H1 (cell line): ENCODE data around the gene VPS37D.
"Not testable (repeated sequence)": the region's sequence is repeated elsewhere in the genome, so short reads cannot be mapped to it uniquely, and the experiment has no call there.

ENCODE experiments used
- CBX5 ChIP-seq: fragments of 300-800, 300-1000 bp; sonication (generic); IDR thresholded peaks from 2 replicates; pipeline ENCODE4 v1.7.1; 2016; ENCODE audit warnings: antibody characterized with exemption, low read length, low read depth
- CTCF ChIP-seq, 3 experiments: IDR thresholded peaks; 1 replicate in 2 of 3; 2 replicates in 1 of 3; pipeline versions ENCODE4 v1.5.1 to v1.6.1; 2011; ENCODE audit warnings: low read length in 3 of 3, mild to moderate bottlenecking in 3 of 3, inconsistent platforms in 2 of 3, low read depth in 1 of 3, moderate library complexity in 1 of 3; ENCODE audit not compliant: insufficient read depth in 1 of 3; ENCODE audit errors: control extremely low read depth in 1 of 3
- E2F6 ChIP-seq: IDR thresholded peaks from 2 replicates; pipeline ENCODE4 v1.6.1; 2012; ENCODE audit warnings: inconsistent platforms
- EP300 ChIP-seq, 2 experiments: IDR thresholded peaks; 1 replicate in 1 of 2; 2 replicates in 1 of 2; pipeline ENCODE4 v1.6.1; 2011 to 2012; ENCODE audit warnings: low read depth in 2 of 2, low read length in 2 of 2, mild to moderate bottlenecking in 2 of 2, borderline replicate concordance in 1 of 2, inconsistent platforms in 1 of 2, moderate library complexity in 1 of 2
- JUND ChIP-seq: IDR thresholded peaks from 2 replicates; pipeline ENCODE4 v1.6.1; 2011; ENCODE audit warnings: mild to moderate bottlenecking, improper control_type of control experiment, low read length
- POLR2A ChIP-seq, 2 experiments: IDR thresholded peaks; 1 replicate in 1 of 2; 2 replicates in 1 of 2; pipeline ENCODE4 v1.6.1; 2011; ENCODE audit warnings: low read depth in 2 of 2, low read length in 2 of 2, mild to moderate bottlenecking in 2 of 2; ENCODE audit errors: control extremely low read depth in 1 of 2
- SAP30 ChIP-seq: fragments of 300-600 bp; sonication (generic); IDR thresholded peaks from 2 replicates; pipeline ENCODE4 v1.7.1; 2012; ENCODE audit warnings: low read length, moderate library complexity, mild to moderate bottlenecking, inconsistent platforms; ENCODE audit not compliant: insufficient read depth, insufficient replicate concordance
- USF2 ChIP-seq: IDR thresholded peaks from 2 replicates; pipeline ENCODE4 v1.6.1; 2011; ENCODE audit warnings: low read length, improper control_type of control experiment
- YY1 ChIP-seq: IDR thresholded peaks from 2 replicates; pipeline ENCODE4 v1.6.1; 2011; ENCODE audit warnings: low read depth, mild to moderate bottlenecking, low read length
- TF ChIP-seq, protein P1 (sequence below): IDR thresholded peaks from 2 replicates; pipeline ENCODE4 v1.6.1; 2012; ENCODE audit warnings: inconsistent platforms

DNA sequence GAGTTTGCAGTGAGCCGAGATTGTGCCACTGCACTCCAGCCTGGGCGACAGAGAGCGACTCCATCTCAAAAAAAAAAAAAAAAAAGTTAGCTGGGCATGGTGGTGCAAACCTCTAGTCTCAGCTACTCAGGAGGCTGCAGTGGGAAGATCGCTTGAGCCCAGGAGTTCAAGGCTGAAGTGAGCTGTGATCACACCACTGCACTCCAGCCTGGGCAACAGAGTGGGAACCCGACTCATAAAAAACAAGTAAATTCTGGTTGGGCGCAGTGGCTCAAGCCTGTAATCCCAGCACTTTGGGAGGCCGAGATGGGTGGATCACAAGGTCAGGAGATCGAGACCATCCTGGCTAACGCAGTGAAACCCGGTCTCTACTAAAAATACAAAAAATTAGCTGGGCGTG lies 48.2 kb upstream of the VPS37D start:
- TF ChIP-seq CTCF (IDR thresholded peaks at IDR 0.05; ENCODE audit: control extremely low read depth in 1 of 3, insufficient read depth in 1 of 3, low read depth in 1 of 3, low read length in 3 of 3); YY1; SAP30; EP300 (IDR thresholded peaks at IDR 0.05; ENCODE audit: borderline replicate concordance in 1 of 2, low read depth in 2 of 2, low read length in 2 of 2); E2F6; CBX5; USF2; POLR2A (IDR thresholded peaks at IDR 0.05; ENCODE audit: control extremely low read depth in 1 of 2, low read depth in 2 of 2, low read length in 2 of 2); JUND: not testable (repeated sequence)
- TF ChIP-seq, protein P1, sequence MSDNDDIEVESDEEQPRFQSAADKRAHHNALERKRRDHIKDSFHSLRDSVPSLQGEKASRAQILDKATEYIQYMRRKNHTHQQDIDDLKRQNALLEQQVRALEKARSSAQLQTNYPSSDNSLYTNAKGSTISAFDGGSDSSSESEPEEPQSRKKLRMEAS = not testable (repeated sequence)
